Osteoblast (primary cell): ENCODE data around the gene INPP5A. TPM values are rescaled to one million over a fixed set of nuclear protein-coding genes. Genes with fewer than 3 reads are reported as not detected.

ENCODE experiments used
- DNase-seq: peaks from one replicate; pipeline ENCODE4 v3.0.0; 2011; ENCODE audit warnings: low spot score, mixed read lengths; ENCODE audit not compliant: insufficient read length; ENCODE audit errors: missing footprints
- H2AFZ ChIP-seq: 2 replicates; pipeline ENCODE4 v1.6.0; 2011; ENCODE audit warnings: mild to moderate bottlenecking, low read length
- H3K27ac ChIP-seq: 2 replicates; pipeline ENCODE4 v1.5.1; 2011; ENCODE audit warnings: mild to moderate bottlenecking, low read depth, low read length, moderate library complexity
- H3K27me3 ChIP-seq: 2 replicates; pipeline ENCODE4 v1.6.0; 2012; ENCODE audit warnings: mild to moderate bottlenecking, control low read depth, inconsistent platforms, low read length, moderate library complexity; ENCODE audit not compliant: insufficient read depth
- H3K36me3 ChIP-seq: 2 replicates; pipeline ENCODE4 v1.5.1; 2011; ENCODE audit warnings: mild to moderate bottlenecking, low read length, control low read depth, moderate library complexity; ENCODE audit not compliant: insufficient read depth
- H3K4me1 ChIP-seq: 2 replicates; pipeline ENCODE4 v1.5.1; 2011; ENCODE audit warnings: mild to moderate bottlenecking, low read length, control low read depth, moderate library complexity; ENCODE audit not compliant: insufficient read depth
- H3K4me2 ChIP-seq: 2 replicates; pipeline ENCODE4 v1.6.0; 2011; ENCODE audit warnings: mild to moderate bottlenecking, low read length; ENCODE audit not compliant: insufficient read depth
- H3K4me3 ChIP-seq: fragments of 200-600 bp; sonication (generic); 3 replicates; pipeline ENCODE4 v1.5.1; 2012; ENCODE audit warnings: mild to moderate bottlenecking, low read length, inconsistent platforms; ENCODE audit not compliant: insufficient read depth
- H3K79me2 ChIP-seq: 2 replicates; pipeline ENCODE4 v1.6.0; 2012; ENCODE audit warnings: mild to moderate bottlenecking, low read length, control low read depth, inconsistent platforms; ENCODE audit not compliant: insufficient read depth
- H3K9me3 ChIP-seq: 2 replicates; pipeline ENCODE4 v1.5.1; 2011; ENCODE audit warnings: low read depth, low read length, control low read depth
- H4K20me1 ChIP-seq: 2 replicates; pipeline ENCODE4 v1.6.0; 2012; ENCODE audit warnings: mild to moderate bottlenecking, low read length, control low read depth; ENCODE audit not compliant: insufficient read depth
- total RNA-seq: library from RNA; depleted of rRNA; stranded (reverse); fragments of >200 nt; gene quantifications from 2 replicates; pipeline ENCODE4 v1.2.3, GENCODE V29; 2012
- TF ChIP-seq, protein P1 (sequence below): IDR thresholded peaks from 2 replicates; pipeline ENCODE4 v1.5.1; 2011; ENCODE audit warnings: mild to moderate bottlenecking, low read depth, low read length, moderate library complexity; ENCODE audit errors: extremely low read depth

The INPP5A gene
- total RNA-seq, 1 donor, result 22.8 TPM

DNA sequence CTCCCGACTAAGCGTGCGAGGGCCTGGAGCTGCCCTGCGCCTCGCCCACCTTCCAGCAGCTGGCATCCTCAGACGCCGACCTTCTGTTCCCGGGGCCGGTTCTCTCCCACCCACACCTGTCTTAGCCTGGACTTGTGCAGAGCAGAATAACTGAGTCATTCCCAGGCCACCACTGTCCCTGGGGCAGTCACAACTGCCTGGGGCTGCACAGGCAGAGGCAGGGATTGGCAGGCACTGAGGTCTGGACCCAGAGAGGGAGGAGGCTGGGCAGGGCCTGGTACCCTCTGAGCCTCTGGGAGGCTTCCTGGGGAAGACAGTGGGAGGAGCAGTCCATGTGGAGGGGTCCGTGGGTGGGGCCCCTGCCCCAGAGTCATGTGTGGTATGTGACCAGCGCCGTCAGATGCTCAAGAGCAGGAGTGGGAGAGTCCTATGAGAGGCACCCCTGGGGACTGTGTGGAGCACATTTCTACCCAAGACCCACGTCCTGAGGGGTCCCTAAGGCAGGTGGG, 174.1 kb downstream of the INPP5A start:
- Histone ChIP-seq H3K9me3 (no peaks in the 10 kb centered on the region), H3K27ac (no peak overlapping the region), H4K20me1 (peaks cover 3% of the 10 kb centered on the region), H3K79me2 (no peaks in the 10 kb centered on the region), H3K27me3 (no peaks in the 10 kb centered on the region), H3K36me3 (no peaks in the 10 kb centered on the region), H3K4me1 (no peaks in the 10 kb centered on the region), H3K4me2 (no peak overlapping the region), H2AFZ (no peak overlapping the region), H3K4me3 (no peak overlapping the region)
- TF ChIP-seq, protein P1, sequence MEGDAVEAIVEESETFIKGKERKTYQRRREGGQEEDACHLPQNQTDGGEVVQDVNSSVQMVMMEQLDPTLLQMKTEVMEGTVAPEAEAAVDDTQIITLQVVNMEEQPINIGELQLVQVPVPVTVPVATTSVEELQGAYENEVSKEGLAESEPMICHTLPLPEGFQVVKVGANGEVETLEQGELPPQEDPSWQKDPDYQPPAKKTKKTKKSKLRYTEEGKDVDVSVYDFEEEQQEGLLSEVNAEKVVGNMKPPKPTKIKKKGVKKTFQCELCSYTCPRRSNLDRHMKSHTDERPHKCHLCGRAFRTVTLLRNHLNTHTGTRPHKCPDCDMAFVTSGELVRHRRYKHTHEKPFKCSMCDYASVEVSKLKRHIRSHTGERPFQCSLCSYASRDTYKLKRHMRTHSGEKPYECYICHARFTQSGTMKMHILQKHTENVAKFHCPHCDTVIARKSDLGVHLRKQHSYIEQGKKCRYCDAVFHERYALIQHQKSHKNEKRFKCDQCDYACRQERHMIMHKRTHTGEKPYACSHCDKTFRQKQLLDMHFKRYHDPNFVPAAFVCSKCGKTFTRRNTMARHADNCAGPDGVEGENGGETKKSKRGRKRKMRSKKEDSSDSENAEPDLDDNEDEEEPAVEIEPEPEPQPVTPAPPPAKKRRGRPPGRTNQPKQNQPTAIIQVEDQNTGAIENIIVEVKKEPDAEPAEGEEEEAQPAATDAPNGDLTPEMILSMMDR, result no peak
- DNase-seq, result no peak

DNA sequence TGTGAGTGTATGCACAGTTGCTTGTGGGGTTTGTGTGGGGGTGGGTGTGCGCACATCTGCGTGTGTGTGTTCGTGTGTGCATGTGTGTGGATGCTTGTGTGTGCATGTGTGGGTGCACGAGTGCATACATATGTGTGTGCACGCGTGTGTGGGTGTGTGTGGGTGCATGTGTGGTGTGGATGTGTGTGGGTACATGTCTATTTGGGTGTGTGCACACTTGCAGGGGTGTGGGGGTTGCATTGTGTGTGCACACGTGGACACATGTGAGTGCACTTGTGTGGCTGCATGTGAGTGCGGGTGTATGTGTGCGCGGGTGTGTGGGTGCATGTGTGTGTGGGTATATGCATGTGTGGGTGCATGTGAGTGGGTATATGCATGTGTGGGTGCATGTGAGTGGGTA, 174.7 kb downstream of the INPP5A start:
- H3K36me3 ChIP-seq, result no peaks in the 10 kb centered on the region
- DNase-seq, result no peak
- TF ChIP-seq, protein P1, result no peak
- no peak overlapping the region for H3K4me2 ChIP-seq
- H3K9me3 ChIP-seq, result no peaks in the 10 kb centered on the region
- no peaks in the 10 kb centered on the region for H3K4me1 ChIP-seq
- peaks cover 3% of the 10 kb centered on the region for H4K20me1 ChIP-seq
- H3K79me2 ChIP-seq, result no peaks in the 10 kb centered on the region
- no peak overlapping the region for H2AFZ ChIP-seq
- H3K27me3 ChIP-seq, result no peaks in the 10 kb centered on the region
- H3K4me3 ChIP-seq, result no peak overlapping the region
- no peak overlapping the region for H3K27ac ChIP-seq

DNA sequence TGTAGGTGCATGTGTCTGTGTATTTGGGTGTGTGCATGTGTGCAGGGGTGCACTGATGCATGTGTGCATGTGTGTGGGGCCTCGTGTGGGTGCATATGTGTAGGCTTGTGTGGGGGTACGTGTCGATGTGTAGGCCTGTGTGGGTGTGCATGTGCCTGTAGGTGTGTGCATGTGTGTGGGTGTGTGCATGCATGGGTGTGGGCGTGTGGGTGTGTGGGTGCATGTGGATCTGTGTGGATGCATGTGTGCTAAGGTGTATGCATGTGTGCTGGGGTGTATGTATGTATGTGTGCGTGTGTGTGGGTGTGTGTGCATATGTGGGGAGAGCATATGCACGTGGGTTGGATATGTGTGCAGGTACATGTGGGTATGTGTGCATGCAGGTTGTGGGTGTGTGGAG, 175.2 kb downstream of the INPP5A start:
- no peaks in the 10 kb centered on the region for H3K27me3 ChIP-seq
- no peak overlapping the region for H3K4me2 ChIP-seq
- H2AFZ ChIP-seq, result no peak overlapping the region
- TF ChIP-seq, protein P1, result no peak
- no peaks in the 10 kb centered on the region for H3K9me3 ChIP-seq
- no peak overlapping the region for H3K4me3 ChIP-seq
- DNase-seq, result no peak
- H4K20me1 ChIP-seq, result peaks cover 3% of the 10 kb centered on the region
- no peaks in the 10 kb centered on the region for H3K4me1 ChIP-seq
- H3K27ac ChIP-seq, result no peak overlapping the region
- H3K79me2 ChIP-seq, result no peaks in the 10 kb centered on the region
- no peaks in the 10 kb centered on the region for H3K36me3 ChIP-seq

DNA sequence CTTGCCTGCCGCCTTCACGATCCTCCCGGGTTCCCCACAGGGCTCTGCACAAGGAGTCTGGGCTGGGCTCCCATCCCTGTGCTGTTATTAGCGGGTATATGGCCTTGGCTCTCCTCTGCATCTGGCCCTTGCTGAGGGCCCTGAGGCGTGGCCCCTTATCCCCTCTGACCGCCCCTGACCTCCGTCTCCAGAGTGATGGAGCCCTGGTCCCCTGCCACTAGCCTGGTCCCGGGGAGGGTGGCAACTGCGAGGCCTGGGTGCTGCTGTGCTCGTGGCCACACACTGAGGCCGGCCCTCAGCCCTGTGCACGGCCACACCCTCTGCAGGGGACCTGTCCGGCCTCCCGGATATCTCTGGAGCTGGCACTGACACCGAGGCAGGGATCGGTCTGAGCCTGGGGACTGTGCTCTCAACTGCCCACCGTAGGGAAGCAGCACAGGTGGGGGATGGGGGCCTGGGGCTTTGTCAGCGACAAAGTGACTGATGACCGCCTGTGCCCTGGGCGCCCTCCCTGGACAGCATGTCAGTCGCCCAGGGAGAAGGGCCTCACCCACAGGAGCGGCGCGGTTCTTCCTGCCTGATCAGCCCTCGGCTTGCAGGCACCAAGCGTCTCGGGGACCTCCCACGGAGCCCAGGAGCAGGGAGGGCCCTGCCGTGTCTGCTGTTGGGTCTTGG, 176.0 kb downstream of the INPP5A start:
- Histone ChIP-seq H3K36me3 (no peaks in the 10 kb centered on the region), H3K27me3 (no peaks in the 10 kb centered on the region), H3K79me2 (no peaks in the 10 kb centered on the region), H3K4me1 (no peaks in the 10 kb centered on the region), H3K4me3 (no peak overlapping the region), H3K9me3 (no peaks in the 10 kb centered on the region), H2AFZ (no peak overlapping the region), H4K20me1 (peaks cover 3% of the 10 kb centered on the region), H3K27ac (no peak overlapping the region), H3K4me2 (no peak overlapping the region)
- TF ChIP-seq, protein P1, result no peak
- no peak for DNase-seq
